Ishikawa (cell line): ENCODE data around the gene ANKRD11.

Source experiments
- CEBPB ChIP-seq: IDR thresholded peaks from 2 replicates; pipeline ENCODE4 v1.6.1; 2012
- CREB1 ChIP-seq: IDR thresholded peaks from 2 replicates; pipeline ENCODE4 v1.6.1; 2012; ENCODE audit warnings: low read depth
- EGR1 ChIP-seq: IDR thresholded peaks from 2 replicates; pipeline ENCODE4 v1.6.1; 2012
- EP300 ChIP-seq: IDR thresholded peaks from 2 replicates; pipeline ENCODE4 v1.6.1; 2012; ENCODE audit warnings: borderline replicate concordance
- MAX ChIP-seq: IDR thresholded peaks from 2 replicates; pipeline ENCODE4 v1.6.1; 2012
- NFIC ChIP-seq: IDR thresholded peaks from 2 replicates; pipeline ENCODE4 v1.6.1; 2012
- RAD21 ChIP-seq: IDR thresholded peaks from 2 replicates; pipeline ENCODE4 v1.6.1; 2012; ENCODE audit warnings: low read depth
- REST ChIP-seq: IDR thresholded peaks from 2 replicates; pipeline ENCODE4 v1.6.1; 2012; ENCODE audit warnings: low read depth, mild to moderate bottlenecking
- TAF1 ChIP-seq: IDR thresholded peaks from 2 replicates; pipeline ENCODE4 v1.6.1; 2012; ENCODE audit warnings: low read depth, mild to moderate bottlenecking
- TEAD4 ChIP-seq: IDR thresholded peaks from 2 replicates; pipeline ENCODE4 v1.6.1; 2012
- USF1 ChIP-seq: IDR thresholded peaks from 2 replicates; pipeline ENCODE4 v1.6.1; 2012
- YY1 ChIP-seq: IDR thresholded peaks from 2 replicates; pipeline ENCODE4 v1.6.1; 2012; ENCODE audit warnings: low read depth

DNA sequence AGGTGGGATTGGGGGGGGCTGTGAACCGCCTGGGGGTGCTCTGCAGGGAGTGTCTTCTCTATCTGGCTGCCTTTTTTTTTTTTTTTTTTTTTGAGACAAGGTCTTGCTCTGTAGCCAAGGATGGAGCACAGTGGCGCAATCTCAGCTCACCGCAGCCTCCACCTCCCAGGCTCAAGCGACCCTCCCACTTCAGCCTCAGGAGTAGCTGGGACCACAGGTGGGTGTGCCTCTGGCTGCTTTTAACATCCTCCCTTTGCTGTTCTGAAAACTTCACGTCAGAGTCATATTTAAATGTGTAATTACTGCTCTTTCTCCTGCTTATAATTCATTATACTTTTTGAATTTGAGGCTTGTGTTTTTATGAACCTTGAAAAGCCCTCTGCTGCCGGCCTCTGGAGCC lies 194.4 kb downstream of the ANKRD11 start:
- no peak for TF ChIP-seq RAD21
- no peak for TF ChIP-seq MAX
- no peak for TF ChIP-seq YY1
- no peak for TF ChIP-seq TAF1
- no peak for TF ChIP-seq REST
- no peak for TF ChIP-seq NFIC
- TF ChIP-seq USF1, result no peak
- TF ChIP-seq EP300, result no peak
- TF ChIP-seq TEAD4, result no peak
- TF ChIP-seq CREB1, result no peak
- TF ChIP-seq EGR1, result no peak
- TF ChIP-seq CEBPB, result no peak
